ENCODE data around the gene PNPT1.

GRCh38 chr2:55621802-55622201 is 71.8 kb downstream of the PNPT1 start:
- TF ChIP-seq TAF1 (IDR thresholded peaks at IDR 0.05; ENCODE audit: borderline replicate concordance, low read depth, low read length) (no peak), POLR2AphosphoS5 (IDR thresholded peaks at IDR 0.05; ENCODE audit: low read depth, low read length) (no peak), POLR2A (IDR thresholded peaks at IDR 0.05; ENCODE audit: low read depth, low read length) (no peak)
